NCI-H1092 treated with DMSO at 0.1 percent for 48 hours (cell line): ENCODE measurements around the gene MXD3.

Experiments
- DNase-seq: peaks from one replicate; lab custom pipeline; 2025; lab: John Stamatoyannopoulos, UW

The MXD3 gene

GRCh38 chr5:177303121-177303924 is 8.4 kb downstream of the MXD3 start, which contains the start of the genes PRELID1 and RAB24:
Gene PRELID1 (plus strand): TSS chr5:177303799. CDS start chr5:177303986, 187 bp downstream.
Gene RAB24 (minus strand): TSS chr5:177303719. CDS start chr5:177303288, 431 bp downstream.
- peak; percentile 53 for DNase-seq

- peak; percentile 1 for DNase-seq
Observed at GRCh38 chr5:177302354-177303110, 9.2 kb downstream of the MXD3 start.

GRCh38 chr5:177301503-177302165 is 10.1 kb downstream of the MXD3 start:
- peak; percentile 15 for DNase-seq

- DNase-seq, result no peak
Observed at GRCh38 chr5:177300951-177301350, 10.7 kb downstream of the MXD3 start.

GRCh38 chr5:177300236-177300880 is 11.3 kb downstream of the MXD3 start:
- DNase-seq, result no peak

GRCh38 chr5:177299697-177300096 is 12.0 kb downstream of the MXD3 start:
- DNase-seq, result no peak

- DNase-seq, result no peak
Observed at GRCh38 chr5:177297922-177298321, 13.8 kb downstream of the MXD3 start.

- peak; percentile 3 for DNase-seq
Observed at GRCh38 chr5:177296581-177296980, 15.1 kb downstream of the MXD3 start.

GRCh38 chr5:177295924-177296323 is 15.8 kb downstream of the MXD3 start:
- no peak for DNase-seq

GRCh38 chr5:177294632-177295031 is 17.1 kb downstream of the MXD3 start:
- no peak for DNase-seq

GRCh38 chr5:177293819-177294581 is 17.7 kb downstream of the MXD3 start:
- no peak for DNase-seq

- no peak for DNase-seq
Observed at GRCh38 chr5:177291735-177292134, 20.0 kb downstream of the MXD3 start.

GRCh38 chr5:177290816-177291596 is 20.7 kb downstream of the MXD3 start:
- no peak for DNase-seq

- no peak for DNase-seq
Observed at GRCh38 chr5:177288191-177288590, 23.5 kb downstream of the MXD3 start.

GRCh38 chr5:177276886-177277285 is 34.8 kb downstream of the MXD3 start:
- no peak for DNase-seq

GRCh38 chr5:177275883-177276282 is 35.8 kb downstream of the MXD3 start:
- no peak for DNase-seq

GRCh38 chr5:177271113-177271512 is 40.6 kb downstream of the MXD3 start:
- no peak for DNase-seq

GRCh38 chr5:177270653-177271052 is 41.0 kb downstream of the MXD3 start:
- DNase-seq, result no peak

- no peak for DNase-seq
Observed at GRCh38 chr5:177269976-177270375, 41.7 kb downstream of the MXD3 start.

- DNase-seq, result no peak
Observed at GRCh38 chr5:177269232-177269895, 42.3 kb downstream of the MXD3 start.
